T-helper 1 cell treated with Interleukin-12 subunit alpha and Interleukin-12 subunit beta and Interleukin-4 antibody, amounts not matched to agents 30 ng/mL and 1 ng/mL, for 36 hours (primary cell): ENCODE results near the gene SP140L. TPM values are rescaled to one million over a fixed set of nuclear protein-coding genes. Genes with fewer than 3 reads are reported as not detected.

Experiments
- intact Hi-C: fragments of 100-400 bp; cut with micrococcal nuclease; formaldehyde crosslinking; loops from one replicate; pipeline ENCODE4 v1.15.1; 2024
- total RNA-seq: library from RNA; stranded (reverse); gene quantifications from 2 replicates; pipeline ENCODE4 v1.2.3, GENCODE V29; 2022

The SP140L gene
- total RNA-seq, result 114 and 115 TPM in 2 replicates

GRCh38 chr2:230326453-230327417 lies at the start of gene SP140L:
Gene SP140L, plus strand, starts transcription at chr2:230327193. Its CDS starts 77 bp downstream, at chr2:230327270.
- intact Hi-C loops, result loop anchor here (1.0 to 5.0 kb wide), 11 partner anchors 7 to 466 kb away; partner anchors contain the start of genes CAB39, SP100 and SP140

- intact Hi-C loops, result no loop called here
These were observed 44.1 kb upstream of the SP140L start for GRCh38 chr2:230282936-230283335.

GRCh38 chr2:230286048-230286447 lies 40.9 kb upstream of the SP140L start:
- intact Hi-C loops, result no loop called here

GRCh38 chr2:230289311-230289710 lies 37.7 kb upstream of the SP140L start:
- intact Hi-C loops, result loop anchor here (2.0 kb wide), 1 partner anchor 29 kb away; no protein-coding TSS in a partner anchor

- intact Hi-C loops, result no loop called here
These were observed 31.8 kb upstream of the SP140L start for GRCh38 chr2:230295192-230295591.

- intact Hi-C loops, result no loop called here
These were observed 30.1 kb upstream of the SP140L start for GRCh38 chr2:230296917-230297316.

GRCh38 chr2:230299618-230300017 lies 27.4 kb upstream of the SP140L start:
- intact Hi-C loops, result no loop called here

GRCh38 chr2:230305416-230306275 lies 21.3 kb upstream of the SP140L start:
- intact Hi-C loops, result no loop called here

- intact Hi-C loops, result no loop called here
These were observed 20.5 kb upstream of the SP140L start for GRCh38 chr2:230306474-230306873.

GRCh38 chr2:230307485-230307884 lies 19.5 kb upstream of the SP140L start:
- intact Hi-C loops, result no loop called here

GRCh38 chr2:230308402-230309000 lies 18.5 kb upstream of the SP140L start:
- intact Hi-C loops, result no loop called here

- intact Hi-C loops, result loop anchor here (10.0 kb wide), 1 partner anchor 486 kb away; no protein-coding TSS in a partner anchor
These were observed 16.2 kb upstream of the SP140L start for GRCh38 chr2:230310792-230311191.

GRCh38 chr2:230311634-230312033 lies 15.4 kb upstream of the SP140L start:
- intact Hi-C loops, result loop anchor here (10.0 kb wide), 1 partner anchor 487 kb away; no protein-coding TSS in a partner anchor

- intact Hi-C loops, result loop anchor here (10.0 kb wide), 1 partner anchor 488 kb away; no protein-coding TSS in a partner anchor
These were observed 14.4 kb upstream of the SP140L start for GRCh38 chr2:230312638-230313037.

GRCh38 chr2:230317366-230317765 lies 9.6 kb upstream of the SP140L start:
- intact Hi-C loops, result loop anchor here (5.0 to 10.0 kb wide), 3 partner anchors 250 to 493 kb away; partner anchors contain the start of genes FBXO36, SLC16A14 and TRIP12

GRCh38 chr2:230318190-230319121 lies 8.5 kb upstream of the SP140L start:
- intact Hi-C loops, result loop anchor here (1.0 to 10.0 kb wide), 12 partner anchors 9 to 494 kb away; partner anchors contain the start of genes FBXO36, SLC16A14, SP100 and SP110

GRCh38 chr2:230319211-230319862 lies 7.7 kb upstream of the SP140L start:
- intact Hi-C loops, result loop anchor here (1.0 to 10.0 kb wide), 12 partner anchors 8 to 495 kb away; partner anchors contain the start of genes FBXO36, SLC16A14, SP100 and SP110

- intact Hi-C loops, result no loop called here
These were observed 6.0 kb upstream of the SP140L start for GRCh38 chr2:230321031-230321430.
